GM23338 (cell line): ENCODE measurements around the gene PPP1R14B. TPM values are rescaled to one million over a fixed set of nuclear protein-coding genes. Genes with fewer than 3 reads are reported as not detected.
A peak's percentile ranks its signal among the peaks of the same experiment; 100 is the strongest.

ENCODE experiments used
- ATAC-seq: fragments of 200-7000 bp; cut with Tn5 transposase; 3 replicates; pipeline ENCODE4 v1.9.1; 2020
- DNase-seq: peaks from one replicate; pipeline ENCODE4 v3.0.0-alpha.2; 2015; ENCODE audit warnings: low spot score
- H2AFZ ChIP-seq: fragments of 200-600 bp; sonication (generic); 2 replicates; pipeline ENCODE4 v1.8.0; 2016; ENCODE audit warnings: antibody characterized with exemption, mild to moderate bottlenecking, moderate library complexity
- H3F3A ChIP-seq: fragments of 200-600 bp; sonication (generic); replicated peaks from 2 replicates; pipeline ENCODE4 v1.8.0; 2017; ENCODE audit warnings: antibody characterized with exemption, mixed run types, low read depth
- H3K27ac ChIP-seq: fragments of 200-600 bp; sonication (generic); 2 replicates; pipeline ENCODE4 v1.6.1; 2016; ENCODE audit warnings: low read depth
- H3K27me3 ChIP-seq: fragments of 200-600 bp; sonication (generic); 2 replicates; pipeline ENCODE4 v1.8.0; 2016; ENCODE audit warnings: mild to moderate bottlenecking, mixed run types, moderate library complexity; ENCODE audit not compliant: insufficient read depth
- H3K36me3 ChIP-seq: fragments of 200-600 bp; sonication (generic); 2 replicates; pipeline ENCODE4 v1.8.0; 2016; ENCODE audit warnings: mild to moderate bottlenecking; ENCODE audit not compliant: insufficient read depth
- H3K4me1 ChIP-seq: fragments of 200-600 bp; sonication (generic); 2 replicates; pipeline ENCODE4 v1.8.0; 2016; ENCODE audit warnings: mild to moderate bottlenecking, moderate library complexity; ENCODE audit not compliant: insufficient read depth
- H3K4me2 ChIP-seq: fragments of 200-600 bp; sonication (generic); 2 replicates; pipeline ENCODE4 v1.7.1; 2017; ENCODE audit warnings: mixed run types
- H3K4me3 ChIP-seq: fragments of 200-600 bp; sonication (generic); 2 replicates; pipeline ENCODE4 v1.6.1; 2016; ENCODE audit warnings: mixed run types
- H3K79me2 ChIP-seq: fragments of 200-600 bp; sonication (generic); replicated peaks from 2 replicates; pipeline ENCODE4 v1.8.0; 2017; ENCODE audit warnings: mild to moderate bottlenecking; ENCODE audit not compliant: insufficient read depth
- H3K9me2 ChIP-seq: fragments of 200-600 bp; sonication (generic); 2 replicates; pipeline ENCODE4 v1.8.0; 2017; ENCODE audit not compliant: insufficient read depth
- H4K20me1 ChIP-seq: fragments of 200-600 bp; sonication (generic); replicated peaks from 2 replicates; pipeline ENCODE4 v1.8.0; 2017; ENCODE audit warnings: mild to moderate bottlenecking; ENCODE audit not compliant: insufficient read depth
- H3K27ac Mint-ChIP-seq: 2 replicates; pipeline ENCODE4 v1.8.0; 2020; ENCODE audit warnings: inconsistent platforms, mild to moderate bottlenecking, moderate library complexity, mixed read lengths
- H3K27me3 Mint-ChIP-seq: 3 replicates; pipeline ENCODE4 v1.8.0; 2022; ENCODE audit warnings: low read depth, mild to moderate bottlenecking, moderate library complexity, mixed read lengths, inconsistent platforms; ENCODE audit not compliant: insufficient read depth, poor library complexity
- H3K36me3 Mint-ChIP-seq: 3 replicates; pipeline ENCODE4 v1.8.0; 2021; ENCODE audit warnings: low read depth, mild to moderate bottlenecking, inconsistent platforms, moderate library complexity, mixed read lengths
- H3K4me1 Mint-ChIP-seq: 3 replicates; pipeline ENCODE4 v1.8.0; 2020; ENCODE audit warnings: mild to moderate bottlenecking, inconsistent platforms, mixed read lengths
- H3K4me3 Mint-ChIP-seq: 3 replicates; pipeline ENCODE4 v1.8.0; 2021; ENCODE audit warnings: moderate library complexity, mild to moderate bottlenecking, inconsistent platforms, mixed read lengths
- H3K9me3 Mint-ChIP-seq: 3 replicates; pipeline ENCODE4 v1.8.0; 2020; ENCODE audit warnings: moderate library complexity, mild to moderate bottlenecking, inconsistent platforms, mixed read lengths
- CREB1 ChIP-seq: fragments of 250-450 bp; sonication (Bioruptor Pico); IDR thresholded peaks from 2 replicates; pipeline ENCODE4 v1.5.0; 2020; ENCODE audit warnings: low read depth, mild to moderate bottlenecking, moderate library complexity
- EZH2 ChIP-seq: fragments of 200-600 bp; sonication (generic); IDR thresholded peaks from one replicate; pipeline ENCODE4 v1.8.0; 2017; ENCODE audit warnings: antibody characterized with exemption, mild to moderate bottlenecking, low read depth; ENCODE audit not compliant: unreplicated experiment
- EZH2phosphoT487 ChIP-seq: fragments of 200-600 bp; sonication (generic); IDR thresholded peaks from one replicate; pipeline ENCODE4 v1.8.1; 2018; ENCODE audit warnings: antibody characterized with exemption; ENCODE audit not compliant: unreplicated experiment
- NANOG ChIP-seq: IDR thresholded peaks from 2 replicates; pipeline ENCODE4 v1.6.1; 2016; ENCODE audit warnings: antibody characterized with exemption, borderline replicate concordance
- POLR2AphosphoS5 ChIP-seq: IDR thresholded peaks from 2 replicates; pipeline ENCODE4 v1.6.1; 2016; ENCODE audit warnings: antibody characterized with exemption, low read depth
- polyA plus RNA-seq: library from polyadenylated mRNA; unstranded; fragments of >200 nt; fragmentation: Nextera tagmentation; extraction: Ambion mirVana; gene quantifications from 2 replicates; pipeline ENCODE4 v1.2.1, GENCODE V29; 2016
- total RNA-seq: library from RNA; depleted of rRNA; stranded (reverse); fragments of >200 nt; shearing (Covaris generic); gene quantifications from 2 replicates; pipeline ENCODE4 v1.2.3, GENCODE V29; 2014

PPP1R14B gene
- total and polyA plus RNA-seq, 2 experiments from 2014 or later, result 250 to 315 TPM

DNA sequence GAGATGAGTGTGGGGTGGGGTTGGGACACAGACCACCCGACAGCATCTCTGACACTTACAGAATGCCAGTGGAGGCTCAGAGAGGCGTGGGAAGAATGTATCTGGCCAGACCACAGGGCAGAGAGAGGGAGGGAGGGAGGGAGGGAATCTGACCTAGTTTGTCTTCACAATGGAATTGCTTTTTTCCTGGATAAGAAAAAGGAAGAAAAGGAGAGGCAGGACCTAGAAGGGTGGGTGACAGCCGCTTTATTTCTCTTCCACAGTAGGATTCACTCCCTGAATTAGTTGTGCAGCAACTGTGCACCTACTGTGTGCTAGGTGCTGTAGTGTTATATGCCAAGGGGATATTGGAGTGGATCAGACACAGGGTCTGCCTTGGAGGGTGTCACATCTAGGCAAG lies 48.0 kb upstream of the PPP1R14B start:
- Mint-ChIP-seq H3K27me3 (peaks cover 93% of the 10 kb centered on the region), H3K36me3 (no peaks in the 10 kb centered on the region; the same call in 2 of the 3 replicates), H3K4me3 (no peak overlapping the region), H3K27ac (no peak overlapping the region), H3K9me3 (no peaks in the 10 kb centered on the region; the same call in 1 of the 3 replicates), H3K4me1 (peaks cover 16% of the 10 kb centered on the region)
- Histone ChIP-seq H3F3A (peaks cover 20% of the 10 kb centered on the region; the same call in 1 of the 2 replicates), H3K79me2 (no peaks in the 10 kb centered on the region), H3K4me3 (no peak overlapping the region), H3K27ac (no peak overlapping the region), H3K4me1 (peaks cover 4% of the 10 kb centered on the region; the same call in 1 of the 2 replicates), H3K27me3 (peaks cover 100% of the 10 kb centered on the region), H3K36me3 (no peaks in the 10 kb centered on the region), H3K9me2 (no peaks in the 10 kb centered on the region), H4K20me1 (peaks cover 16% of the 10 kb centered on the region), H3K4me2 (no peak overlapping the region), H2AFZ (no peak overlapping the region)
- no peak for TF ChIP-seq POLR2AphosphoS5
- peak; percentile 68 for TF ChIP-seq EZH2
- DNase-seq, result no peak
- ATAC-seq, result no peak

DNA sequence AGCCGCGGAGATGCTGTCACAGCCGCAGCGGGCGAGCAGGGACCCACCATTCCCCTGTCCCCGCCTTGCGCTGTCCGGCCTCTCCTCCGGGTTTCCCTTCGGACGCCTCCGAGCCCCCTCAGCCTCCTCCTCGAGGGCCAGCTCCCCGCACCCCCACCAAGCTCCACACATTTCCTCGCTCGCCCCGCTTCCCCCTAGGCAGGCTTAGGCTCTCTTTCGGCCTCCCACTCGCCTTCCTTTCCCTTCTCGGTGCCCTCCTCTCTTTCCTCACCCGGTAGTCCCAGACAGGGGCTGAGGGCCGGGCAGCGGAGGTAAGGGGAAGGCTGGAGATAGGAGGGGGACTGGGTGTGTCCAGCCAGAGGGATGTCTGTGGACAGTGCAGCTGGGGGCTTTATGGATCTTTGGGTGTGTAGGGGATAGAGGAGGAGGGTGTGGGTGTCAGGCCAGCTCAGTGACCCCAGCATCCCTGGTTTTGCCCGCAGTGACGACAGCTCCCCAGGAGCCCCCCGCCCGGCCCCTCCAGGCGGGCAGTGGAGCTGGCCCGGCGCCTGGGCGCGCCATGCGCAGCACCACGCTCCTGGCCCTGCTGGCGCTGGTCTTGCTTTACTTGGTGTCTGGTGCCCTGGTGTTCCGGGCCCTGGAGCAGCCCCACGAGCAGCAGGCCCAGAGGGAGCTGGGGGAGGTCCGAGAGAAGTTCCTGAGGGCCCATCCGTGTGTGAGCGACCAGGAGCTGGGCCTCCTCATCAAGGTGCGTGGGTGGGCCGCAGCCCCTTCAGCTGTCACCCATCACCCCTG lies 45.9 kb upstream of the PPP1R14B start:
- TF ChIP-seq EZH2 (peak; percentile 90), EZH2phosphoT487 (peak; percentile 89), CREB1 (CRISPR knock-in tag) (no peak)
- Mint-ChIP-seq H3K9me3 (no peaks in the 10 kb centered on the region; the same call in 1 of the 3 replicates), H3K4me3 (peak overlapping the region; percentile 59), H3K27me3 (peaks cover 80% of the 10 kb centered on the region), H3K27ac (no peak overlapping the region), H3K36me3 (no peaks in the 10 kb centered on the region; the same call in 2 of the 3 replicates), H3K4me1 (peaks cover 11% of the 10 kb centered on the region)
- Histone ChIP-seq H3K27ac (no peak overlapping the region), H3F3A (peaks cover 14% of the 10 kb centered on the region; the same call in 1 of the 2 replicates), H3K27me3 (peaks cover 85% of the 10 kb centered on the region), H3K9me2 (no peaks in the 10 kb centered on the region), H3K36me3 (no peaks in the 10 kb centered on the region), H3K4me3 (peak overlapping the region; percentile 59), H4K20me1 (peaks cover 16% of the 10 kb centered on the region), H3K4me2 (peak overlapping the region; percentile 78), H2AFZ (no peak overlapping the region), H3K79me2 (no peaks in the 10 kb centered on the region), H3K4me1 (peaks cover 1% of the 10 kb centered on the region; the same call in 1 of the 2 replicates)
- peak; percentile 54 for DNase-seq
- ATAC-seq, result peak; percentile 17

DNA sequence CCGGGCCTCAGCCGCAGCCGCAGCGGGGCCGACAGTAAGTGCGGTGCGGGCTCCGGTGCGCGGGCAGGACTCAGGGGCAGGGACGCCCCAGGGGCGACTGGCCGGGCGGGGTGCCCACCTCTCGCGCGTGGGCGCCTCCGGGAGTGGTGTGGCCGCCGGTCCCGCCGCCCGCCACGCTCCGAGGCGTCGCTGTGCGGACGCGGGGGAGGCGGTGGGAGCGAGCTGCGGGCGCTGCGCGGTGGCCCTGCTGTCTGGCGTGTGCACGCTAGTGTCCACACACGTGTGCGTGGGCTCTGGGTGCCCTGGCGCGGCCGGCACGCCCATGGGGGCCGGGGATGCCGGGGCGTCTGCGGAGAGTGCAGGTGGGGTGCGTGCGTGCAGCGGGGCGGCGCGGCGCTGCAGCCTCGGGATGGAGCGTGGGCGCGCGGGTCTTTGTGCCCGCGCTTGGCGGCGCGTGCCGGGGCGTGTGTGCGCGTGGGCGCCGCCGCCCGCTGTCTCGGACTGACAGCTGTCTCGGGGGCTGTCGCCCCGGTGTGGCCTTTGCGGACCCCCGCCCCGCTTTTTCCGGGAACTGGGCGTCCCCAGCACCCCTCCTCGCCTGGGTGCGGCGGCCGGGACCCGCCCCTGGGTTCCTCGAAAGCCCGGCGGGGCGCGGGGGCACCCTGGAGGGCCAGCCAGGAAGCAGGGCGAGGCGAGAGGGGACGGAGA lies 45.2 kb upstream of the PPP1R14B start:
- peaks cover 16% of the 10 kb centered on the region for H4K20me1 ChIP-seq
- no peak overlapping the region for H2AFZ ChIP-seq
- no peaks in the 10 kb centered on the region for H3K36me3 ChIP-seq
- Mint-ChIP-seq H3K27me3 (peaks cover 75% of the 10 kb centered on the region), H3K4me3 (peak overlapping the region; percentile 59; the same call in 2 of the 3 replicates), H3K9me3 (no peaks in the 10 kb centered on the region; the same call in 1 of the 3 replicates), H3K27ac (no peak overlapping the region), H3K36me3 (no peaks in the 10 kb centered on the region; the same call in 2 of the 3 replicates), H3K4me1 (peaks cover 6% of the 10 kb centered on the region)
- TF ChIP-seq EZH2phosphoT487 (peak; percentile 26), NANOG (no peak), POLR2AphosphoS5 (no peak), EZH2 (peak; percentile 79)
- no peak for DNase-seq
- peak overlapping the region; percentile 59 for H3K4me3 ChIP-seq
- ATAC-seq, result no peak; the same call in 1 of the 3 replicates
- H3F3A ChIP-seq, result peaks cover 14% of the 10 kb centered on the region; the same call in 1 of the 2 replicates
- no peak overlapping the region for H3K27ac ChIP-seq
- peaks cover 83% of the 10 kb centered on the region for H3K27me3 ChIP-seq
- peak overlapping the region; percentile 78 for H3K4me2 ChIP-seq
- no peaks in the 10 kb centered on the region for H3K79me2 ChIP-seq
- no peaks in the 10 kb centered on the region for H3K9me2 ChIP-seq
- no peaks in the 10 kb centered on the region; the same call in 1 of the 2 replicates for H3K4me1 ChIP-seq
